Motor neuron (in vitro differentiated cells): ENCODE data around the gene OR5L2. TPM values are rescaled to one million over a fixed set of nuclear protein-coding genes. Genes with fewer than 3 reads are reported as not detected.
"Not testable (repeated sequence)": the region's sequence is repeated elsewhere in the genome, so short reads cannot be mapped to it uniquely, and the experiment has no call there.

ENCODE experiments used
- ATAC-seq, 8 experiments: fragments of 200-7000 bp; cut with Tn5 transposase; replicated peaks in 6 of 8; 2 replicates each; pipeline ENCODE4 v1.8.0; 2021; ENCODE audit warnings: mild to moderate bottlenecking in 8 of 8, moderate library complexity in 8 of 8
- H3K27ac ChIP-seq, 2 donors: fragments of 250-450 bp; sonication (Bioruptor Pico); 2 replicates each; pipeline ENCODE4 v1.9.0; 2021; ENCODE audit warnings: antibody characterized with exemption in 2 of 2, mild to moderate bottlenecking in 2 of 2, moderate library complexity in 1 of 2
- H3K4me1 ChIP-seq, 2 donors: fragments of 250-450 bp; sonication (Bioruptor Pico); replicated peaks in 1 of 2; 2 replicates each; pipeline ENCODE4 v1.6.1; 2021; ENCODE audit warnings: antibody characterized with exemption in 2 of 2, mild to moderate bottlenecking in 2 of 2, moderate library complexity in 1 of 2
- H3K4me3 ChIP-seq, 5 donors: fragments of 250-450 bp; sonication (Bioruptor Pico); 2 replicates each; pipeline ENCODE4 v1.9.0; 2021; ENCODE audit warnings: antibody characterized with exemption in 5 of 5, mild to moderate bottlenecking in 5 of 5, moderate library complexity in 4 of 5
- WGBS, 10 experiments: fragments of 450-650 bp; shearing (Covaris generic); methylation state at CpG; one replicate each; pipeline ENCODE4 v1.0.0; 2022; 5-methylcytosine and 5-hydroxymethylcytosine counted together
- in situ Hi-C, 9 experiments: fragments of 400-800 bp; cut with MboI; loops; one replicate each; pipeline ENCODE4 v1.15.0; 2021; ENCODE audit warnings: low sequenced_read_pairs in 9 of 9, low pct_unique_long_range_greater_than_20kb in 2 of 9; ENCODE audit not compliant: unreplicated experiment in 9 of 9
- total RNA-seq, 8 experiments: library from RNA; unstranded; fragments of 300-600 nt; gene quantifications; 2 replicates each; pipeline versions ENCODE4 v1.2.3 to v1.2.4, GENCODE V29; 2022

OR5L2 gene
- total RNA-seq = under 1 TPM in 2 of 8 experiments, not detected in 6; 0.21 to 0.95 TPM

DNA sequence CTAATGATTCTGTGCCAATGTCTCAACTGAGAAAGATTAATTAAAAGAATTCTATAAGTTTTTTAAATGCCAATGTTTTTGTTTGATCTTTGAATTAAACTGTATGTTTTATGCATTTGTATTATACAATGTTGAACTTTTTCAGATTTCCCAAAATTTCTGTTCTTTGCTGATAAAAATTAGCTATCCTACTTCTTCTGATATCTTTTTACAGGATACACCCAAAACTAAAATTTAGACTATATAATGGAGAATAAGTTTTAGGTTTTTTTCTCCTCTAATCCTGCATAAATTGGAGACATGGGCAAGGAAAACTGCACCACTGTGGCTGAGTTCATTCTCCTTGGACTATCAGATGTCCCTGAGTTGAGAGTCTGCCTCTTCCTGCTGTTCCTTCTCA is at the start of gene OR5L2:
OR5L2 (plus strand) TSS at position 301 of the 400 bp plus-strand sequence; CDS start at position 301, 0 bp downstream.
- Histone ChIP-seq H3K4me1 (no peaks in the 10 kb centered on the region), H3K27ac (no peak within 1 kb of the TSS), H3K4me3 (no peak within 1 kb of the TSS)
- in situ Hi-C loops = no loop called here
- no peak for ATAC-seq

DNA sequence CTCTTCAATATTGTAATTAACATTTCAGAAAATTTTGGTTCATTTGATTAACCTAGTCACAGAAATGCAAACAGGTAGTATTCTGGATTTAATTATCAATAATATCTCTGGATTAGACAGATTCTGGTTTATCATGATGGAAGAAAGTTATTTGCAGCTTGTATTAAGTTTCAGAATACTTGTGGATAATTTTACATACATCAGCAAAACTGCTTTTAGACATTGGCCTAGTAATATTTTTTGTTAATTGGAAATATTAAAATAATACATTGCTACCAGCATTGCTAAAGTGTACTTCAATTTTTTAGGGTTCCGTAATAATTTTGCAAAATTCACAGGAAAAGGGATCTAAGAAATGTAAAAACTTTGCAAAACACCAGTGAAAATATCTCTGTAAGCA is 35.4 kb upstream of the OR5L2 start:
- Histone ChIP-seq H3K27ac (no peak overlapping the region), H3K4me1 (no peaks in the 10 kb centered on the region), H3K4me3 (no peak overlapping the region)
- no peak for ATAC-seq
- in situ Hi-C loops = no loop called here
- 0 to 89% (median 70%) methylated on average over 1 of the region's 1 CpG for WGBS, 10 experiments

DNA sequence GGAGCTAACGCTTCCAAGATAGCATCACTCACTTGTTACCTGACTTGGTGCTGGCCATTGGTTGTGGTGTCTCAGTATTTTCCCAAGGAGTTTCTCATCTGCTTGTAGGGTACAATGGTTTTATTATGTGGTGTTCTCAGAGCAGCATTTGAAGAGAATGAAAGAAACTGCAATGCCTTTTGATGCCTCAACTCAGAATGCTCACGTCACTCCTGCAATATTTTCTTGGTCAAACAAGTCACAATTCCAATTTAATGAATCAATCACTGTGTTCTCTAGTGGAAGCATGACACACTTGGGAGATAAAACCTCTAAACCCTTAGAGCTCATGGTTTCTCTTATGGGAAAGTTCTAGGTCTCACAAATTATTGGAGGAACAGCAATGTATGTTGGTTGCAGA is 33.7 kb upstream of the OR5L2 start:
- H3K4me3 ChIP-seq = no peak overlapping the region
- WGBS, 10 experiments = 0 to 100% (median 54%) methylated on average over 1 to 2 of the region's 2 CpGs; no CpG with 5 or more reads in 3 of the 10 experiments
- ATAC-seq = no peak
- in situ Hi-C loops = no loop called here
- no peak overlapping the region for H3K27ac ChIP-seq
- no peaks in the 10 kb centered on the region for H3K4me1 ChIP-seq

DNA sequence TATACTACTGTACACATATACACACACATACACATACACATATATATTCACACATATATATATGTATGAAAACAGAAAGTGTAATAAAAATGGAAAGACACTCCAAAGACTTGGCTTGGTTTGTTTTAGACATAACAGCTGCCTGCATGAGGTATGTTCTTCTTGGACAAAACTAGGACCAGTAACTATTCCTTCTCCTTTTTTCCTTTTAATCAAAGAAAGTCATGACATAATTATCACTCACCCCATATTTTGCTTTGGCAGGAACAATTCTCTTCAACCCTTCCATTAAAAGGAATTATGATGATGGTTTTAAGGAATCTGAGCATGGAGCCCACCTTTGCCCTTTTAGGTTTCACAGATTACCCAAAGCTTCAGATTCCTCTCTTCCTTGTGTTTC is 31.8 kb upstream of the OR5L2 start, which contains the start of gene OR5D14:
OR5D14 (plus strand) TSS at position 301 of the 400 bp plus-strand sequence; CDS start at position 301, 0 bp downstream.
- Histone ChIP-seq H3K27ac (no peak within 1 kb of the TSS), H3K4me1 (no peaks in the 10 kb centered on the region), H3K4me3 (no peak within 1 kb of the TSS)
- in situ Hi-C loops = no loop called here
- no peak for ATAC-seq

DNA sequence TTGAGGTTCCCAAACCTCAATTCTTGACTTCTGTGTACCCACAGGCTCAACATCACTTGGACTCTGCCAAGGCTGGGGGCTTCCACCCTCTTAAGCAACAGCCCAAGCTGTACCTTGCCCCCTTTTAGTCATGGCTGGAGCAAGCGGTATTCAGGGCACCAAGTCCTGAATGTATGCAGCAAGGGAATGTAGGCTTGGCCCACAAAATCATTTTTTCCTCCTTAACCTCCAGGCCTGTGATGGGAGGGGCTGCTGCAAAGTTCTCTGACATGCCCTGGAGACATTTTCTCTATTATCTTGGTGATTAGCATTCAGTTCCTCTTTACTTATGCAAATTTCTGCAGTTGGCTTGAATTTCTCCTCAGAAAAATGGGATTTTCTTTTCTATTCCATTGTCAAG is 20.8 kb upstream of the OR5L2 start:
- 11 to 75% (median 70%) methylated on average over 1 of the region's 1 CpG; no CpG with 5 or more reads in 7 of the 10 experiments for WGBS, 10 experiments
- no peaks in the 10 kb centered on the region for H3K4me1 ChIP-seq
- in situ Hi-C loops = no loop called here
- ATAC-seq = no peak
- H3K4me3 ChIP-seq = no peak overlapping the region
- H3K27ac ChIP-seq = no peak overlapping the region

DNA sequence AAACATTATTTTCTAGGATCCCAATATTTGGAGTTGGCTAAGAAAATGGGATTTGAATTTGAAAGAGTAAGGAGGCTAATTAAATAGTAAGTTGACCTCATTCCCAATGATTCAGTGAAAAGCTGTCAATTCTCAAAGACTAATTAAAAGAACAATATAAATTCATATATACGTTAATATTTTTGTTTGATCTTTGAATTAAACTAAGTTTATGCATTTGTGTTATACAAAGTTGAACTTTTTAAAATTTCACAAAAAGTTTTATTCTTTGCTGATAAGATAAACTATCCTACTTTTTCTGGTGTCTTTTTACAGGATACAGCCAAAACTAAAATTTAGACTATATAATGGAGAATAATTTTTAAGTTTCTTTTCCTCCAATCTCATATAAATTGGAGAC is 16.0 kb upstream of the OR5L2 start, which contains the start of gene OR5L1:
OR5L1 (plus strand) TSS at position 301 of the 400 bp plus-strand sequence. CDS start 100 bp downstream, outside the sequence.
- in situ Hi-C loops = no loop called here
- no peak within 1 kb of the TSS for H3K27ac ChIP-seq
- no peak for ATAC-seq
- no peak within 1 kb of the TSS for H3K4me3 ChIP-seq
- WGBS, 10 experiments = 29 to 86% (median 40%) methylated on average over 1 of the region's 1 CpG
- no peaks in the 10 kb centered on the region for H3K4me1 ChIP-seq

DNA sequence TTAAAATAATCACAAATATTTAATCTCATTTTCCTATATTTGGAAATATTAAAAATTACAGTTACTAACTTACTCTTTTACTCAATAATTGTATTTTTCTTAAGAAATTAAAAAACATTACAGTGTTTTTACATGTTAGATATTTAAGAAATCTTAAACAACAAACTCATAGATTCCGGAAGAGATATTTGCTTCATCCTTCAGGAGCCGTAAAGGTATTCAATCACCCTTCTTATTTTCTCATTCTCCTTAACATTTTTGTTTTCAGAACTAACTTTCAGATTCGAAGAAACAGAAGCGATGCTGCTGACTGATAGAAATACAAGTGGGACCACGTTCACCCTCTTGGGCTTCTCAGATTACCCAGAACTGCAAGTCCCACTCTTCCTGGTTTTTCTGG is 7.7 kb upstream of the OR5L2 start, which contains the start of gene OR5D18:
OR5D18 (plus strand) TSS at position 301 of the 400 bp plus-strand sequence; CDS start at position 301, 0 bp downstream.
- ATAC-seq = no peak
- Histone ChIP-seq H3K4me1 (no peaks in the 10 kb centered on the region), H3K27ac (no peak within 1 kb of the TSS), H3K4me3 (no peak within 1 kb of the TSS)
- WGBS, 10 experiments = 22 to 80% (median 61%) methylated on average over 1 to 5 of the region's 5 CpGs
- in situ Hi-C loops = no loop called here

DNA sequence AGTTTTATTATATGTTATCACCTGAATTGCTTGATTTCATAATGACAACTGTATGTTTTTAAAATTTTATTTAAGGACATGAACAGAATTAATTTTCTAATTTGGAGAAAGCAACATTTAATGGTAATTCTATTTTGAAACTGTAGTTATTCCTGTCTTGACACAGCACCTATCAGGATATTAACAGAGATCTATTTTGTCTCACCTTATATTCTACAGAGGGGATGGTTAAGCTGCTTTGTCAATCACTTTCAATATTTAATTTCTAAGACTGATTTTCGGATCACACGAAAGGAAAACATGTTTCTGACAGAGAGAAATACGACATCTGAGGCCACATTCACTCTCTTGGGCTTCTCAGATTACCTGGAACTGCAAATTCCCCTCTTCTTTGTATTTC is 11.4 kb downstream of the OR5L2 start, which contains the start of gene OR5D16:
OR5D16 (plus strand) TSS at position 301 of the 400 bp plus-strand sequence; CDS start at position 301, 0 bp downstream.
- in situ Hi-C loops = no loop called here
- 0 to 36% (median 10%) methylated on average over 1 to 3 of the region's 3 CpGs for WGBS, 10 experiments
- Histone ChIP-seq H3K27ac (no peak within 1 kb of the TSS), H3K4me1 (no peaks in the 10 kb centered on the region), H3K4me3 (no peak within 1 kb of the TSS)
- no peak for ATAC-seq

DNA sequence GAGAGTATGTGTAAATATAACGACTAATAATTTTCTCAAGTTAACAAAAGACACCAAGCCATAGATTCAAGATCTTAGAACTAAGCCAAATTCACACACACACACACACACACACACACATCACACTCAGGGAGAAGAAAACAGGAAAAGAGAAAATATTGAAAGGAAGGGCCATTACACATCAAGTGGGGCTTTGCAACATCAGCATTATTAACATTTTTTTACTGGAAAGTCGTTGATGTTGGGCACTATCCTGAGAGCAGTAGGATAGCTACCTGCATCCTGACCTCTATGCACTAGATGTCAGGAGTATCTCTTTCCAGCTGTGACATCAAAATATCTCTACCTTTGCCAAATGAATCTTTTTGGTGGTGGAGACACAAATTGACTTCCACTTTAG is 20.4 kb downstream of the OR5L2 start:
- ATAC-seq = no peak
- in situ Hi-C loops = no loop called here
- Histone ChIP-seq H3K4me1 (no peaks in the 10 kb centered on the region), H3K27ac (no peak overlapping the region), H3K4me3 (no peak overlapping the region)
- 0 to 80% (median 29%) methylated on average over 1 to 2 of the region's 2 CpGs; no CpG with 5 or more reads in 2 of the 10 experiments for WGBS, 10 experiments

DNA sequence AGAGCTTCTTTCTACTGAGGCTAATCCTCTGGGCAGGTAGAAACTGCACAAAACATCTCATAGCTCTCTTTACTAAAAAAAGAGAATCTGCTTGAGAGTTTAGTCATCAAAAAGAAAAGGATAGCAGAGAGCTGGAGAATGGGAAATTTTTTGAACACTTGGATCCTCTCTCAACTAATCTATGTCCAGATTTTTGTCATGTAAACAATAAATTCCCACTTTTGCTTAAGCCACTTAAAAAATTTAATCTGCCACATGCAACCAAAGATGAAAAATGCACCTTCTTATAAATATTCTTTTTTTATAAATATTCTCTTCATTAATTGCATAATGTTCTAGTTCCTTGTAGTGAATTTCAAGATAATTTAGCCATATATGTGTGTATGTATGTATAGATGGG is 22.0 kb downstream of the OR5L2 start:
- no peak overlapping the region for H3K27ac ChIP-seq
- ATAC-seq = no peak
- no peak overlapping the region for H3K4me3 ChIP-seq
- in situ Hi-C loops = no loop called here
- no peaks in the 10 kb centered on the region for H3K4me1 ChIP-seq

DNA sequence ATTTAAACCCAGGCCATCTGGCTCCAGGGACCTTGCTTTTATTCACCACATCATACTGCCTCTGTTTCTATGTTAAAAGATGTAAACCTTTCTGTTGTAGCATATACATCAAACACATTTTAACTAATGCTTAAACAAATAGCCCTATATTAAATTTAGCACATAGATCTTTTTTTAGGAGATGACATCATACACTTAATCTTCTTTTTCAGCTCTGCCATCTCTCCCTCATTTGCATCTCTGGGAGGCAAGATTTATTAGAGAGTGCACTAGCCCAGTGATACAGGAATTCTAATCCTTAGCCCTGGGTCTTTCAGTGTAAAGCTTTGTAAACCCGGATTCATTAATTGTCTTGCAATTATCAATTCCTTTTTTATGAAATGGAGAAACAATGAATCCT is 25.1 kb downstream of the OR5L2 start:
- in situ Hi-C loops = loop anchor here in 1 of 9 experiments (25.0 kb wide), 1 partner anchor 90 kb away; the partner anchor contains the start of gene OR5D13
- WGBS, 10 experiments = 0 to 88% (median 50%) methylated on average over 1 of the region's 1 CpG
- Histone ChIP-seq H3K4me1 (no peaks in the 10 kb centered on the region), H3K27ac (no peak overlapping the region), H3K4me3 (no peak overlapping the region)
- ATAC-seq = peak in 2 of 8 experiments; percentile 43

DNA sequence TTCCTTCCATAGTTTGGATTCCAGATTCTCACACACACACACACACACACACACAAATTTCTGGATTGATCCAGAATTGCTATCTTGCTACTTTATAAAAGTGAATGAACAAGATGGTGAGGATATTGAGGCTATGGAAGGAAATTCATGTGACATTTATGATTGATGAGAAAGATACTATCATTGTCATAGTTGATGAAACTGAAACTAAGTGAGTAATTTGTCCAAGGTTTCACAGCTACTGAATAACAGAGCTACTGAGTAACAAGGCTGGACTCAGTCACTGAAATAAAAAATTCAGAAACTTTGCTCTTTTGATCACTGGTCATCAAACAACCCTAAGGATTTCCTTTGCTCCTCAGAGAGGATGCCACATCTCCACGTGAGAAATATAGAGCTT is 27.7 kb downstream of the OR5L2 start:
- in situ Hi-C loops = loop anchor here in 1 of 9 experiments (25.0 kb wide), 1 partner anchor 92 kb away; the partner anchor contains the start of gene OR5D13
- WGBS, 10 experiments = 0 to 80% (median 19%) methylated on average over 1 of the region's 1 CpG; no CpG with 5 or more reads in 4 of the 10 experiments
- no peak for ATAC-seq
- Histone ChIP-seq H3K27ac (no peak overlapping the region), H3K4me3 (no peak overlapping the region), H3K4me1 (no peaks in the 10 kb centered on the region)

DNA sequence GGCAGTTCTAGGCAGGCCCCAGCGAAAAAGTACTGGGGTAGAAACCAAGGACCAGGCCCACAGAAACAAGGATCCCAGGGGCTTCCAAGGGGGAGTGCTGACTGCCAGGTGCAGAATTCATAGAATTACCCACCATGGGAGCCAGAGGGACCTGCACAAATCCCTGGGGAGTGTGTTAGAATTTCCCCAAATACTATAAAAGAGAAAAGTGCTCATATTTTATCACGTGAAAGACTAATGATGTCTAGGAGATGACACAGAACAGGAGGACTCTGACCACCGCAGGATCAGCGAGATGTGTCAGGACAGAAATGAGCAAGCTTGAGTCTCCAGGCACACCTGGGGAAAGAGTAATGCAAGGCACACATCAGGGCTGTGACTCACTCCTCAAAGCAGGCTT is 40.3 kb downstream of the OR5L2 start:
- H3K4me1 ChIP-seq, H3K4me3 ChIP-seq, H3K27ac ChIP-seq, ATAC-seq: not testable (repeated sequence)
- 0 to 100% (median 35%) methylated on average over 1 to 2 of the region's 4 CpGs; no CpG with 5 or more reads in 4 of the 10 experiments for WGBS, 10 experiments
- in situ Hi-C loops = loop anchor here in 1 of 9 experiments (25.0 kb wide), 1 partner anchor 105 kb away; the partner anchor contains the start of gene OR5D13

DNA sequence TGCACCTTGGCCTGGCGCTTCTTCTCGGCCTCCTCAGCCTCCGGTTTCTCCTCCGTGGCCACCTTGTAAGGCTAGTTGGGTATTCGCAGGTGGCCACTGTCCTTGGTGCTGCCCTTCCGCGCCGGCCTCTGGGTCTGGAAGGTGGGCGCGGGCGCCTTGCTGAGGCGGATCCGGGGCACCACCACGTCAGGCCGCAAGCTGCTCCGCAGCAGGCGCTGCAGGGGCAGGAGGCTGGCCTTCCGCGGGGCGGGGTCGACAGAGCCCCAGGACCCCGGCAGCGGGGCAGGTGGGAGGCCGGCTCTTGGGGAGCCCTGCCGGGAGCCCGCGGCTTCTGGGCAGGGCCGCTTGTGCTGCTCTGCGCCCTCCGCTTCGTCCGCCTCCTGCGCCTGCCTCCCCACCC is 45.7 kb downstream of the OR5L2 start:
- not testable (repeated sequence) for H3K4me3 ChIP-seq, H3K4me1 ChIP-seq, H3K27ac ChIP-seq, ATAC-seq
- in situ Hi-C loops = loop anchor here in 1 of 9 experiments (25.0 kb wide), 1 partner anchor 110 kb away; the partner anchor contains the start of gene OR5D13
- WGBS, 10 experiments = 94 to 96% methylated on average over 3 to 12 of the region's 33 CpGs; no CpG with 5 or more reads in 8 of the 10 experiments
